WTC11 (cell line): ENCODE results near the gene KCNIP1.

ENCODE experiments used
- CTCF ChIP-seq: fragments of 200-600 bp; IDR thresholded peaks from 2 replicates; pipeline ENCODE4 v1.8.0; 2022; ENCODE audit warnings: antibody characterized with exemption
- HMGXB4 ChIP-seq: sonication (generic); formaldehyde crosslinking; IDR thresholded peaks from 2 replicates; pipeline ENCODE4 v1.8.1; 2023; ENCODE audit warnings: mild to moderate bottlenecking, moderate library complexity, missing genetic modification reagents
- NFATC4 ChIP-seq: fragments of 250-450 bp; sonication (Bioruptor Pico); IDR thresholded peaks from 2 replicates; pipeline ENCODE4 v1.9.0; 2021; ENCODE audit warnings: mild to moderate bottlenecking
- PREB ChIP-seq: sonication (generic); formaldehyde crosslinking; IDR thresholded peaks from 2 replicates; pipeline ENCODE4 v1.8.1; 2022; ENCODE audit warnings: mild to moderate bottlenecking, missing genetic modification reagents, moderate library complexity, borderline replicate concordance
- SMAD3 ChIP-seq: sonication (generic); formaldehyde crosslinking; IDR thresholded peaks from 2 replicates; pipeline ENCODE4 v1.8.0; 2022; ENCODE audit warnings: missing genetic modification reagents, mild to moderate bottlenecking, borderline replicate concordance

GRCh38 chr5:170716396-170716795 lies 212.6 kb downstream of the KCNIP1 start:
- TF ChIP-seq NFATC4 (no peak), SMAD3 (CRISPR knock-in tag) (no peak), CTCF (no peak), HMGXB4 (no peak), PREB (CRISPR knock-in tag) (no peak)
